Stimulated activated naive CD4-positive, alpha-beta T cell (primary cell): ENCODE results near the gene CNTN2.

ENCODE experiments used
- DNase-seq, 6 experiments: peaks; one replicate each; lab custom pipeline; 2025; lab: John Stamatoyannopoulos, UW

The CNTN2 gene

DNA sequence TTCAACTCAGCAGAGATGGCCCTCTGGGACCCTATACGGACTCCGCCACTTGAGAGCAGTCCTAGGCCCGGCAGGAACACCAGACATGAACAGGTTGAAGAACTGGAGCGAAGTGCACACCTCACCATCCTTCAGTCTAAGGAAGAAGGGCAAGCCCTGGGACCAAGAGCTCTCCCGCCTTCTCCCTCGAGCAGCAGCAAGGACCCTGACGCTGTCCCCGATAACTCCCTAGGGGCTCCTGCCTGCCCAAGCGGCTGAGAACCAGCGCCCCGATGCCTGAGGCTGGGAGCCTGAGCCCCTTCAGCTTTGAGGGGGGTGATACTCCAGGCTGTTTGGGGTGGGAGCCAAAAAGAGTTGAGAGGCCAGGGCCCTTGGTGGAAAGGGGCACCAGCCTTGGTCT lies 31.1 kb downstream of the CNTN2 start:
- no peak for DNase-seq

DNA sequence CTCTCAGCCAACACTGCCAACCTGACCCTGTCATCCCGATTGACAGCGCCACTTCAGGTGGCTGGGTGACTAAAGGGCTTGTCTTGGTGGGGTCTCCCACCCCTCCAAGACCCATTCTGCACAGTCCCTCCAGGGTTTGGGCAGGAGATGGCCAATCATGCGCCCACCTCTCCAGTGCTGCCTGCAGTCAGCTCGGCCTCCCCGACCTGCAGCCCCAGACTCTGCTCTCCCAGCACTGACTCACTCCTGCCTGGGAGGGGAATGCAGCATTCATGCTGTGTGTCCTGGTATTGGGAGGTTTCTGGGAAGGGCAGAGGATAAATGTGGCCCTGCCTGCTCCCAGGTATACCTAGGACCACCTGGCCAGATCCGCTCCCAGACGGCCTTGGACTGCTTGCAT lies 31.5 kb downstream of the CNTN2 start:
- DNase-seq = no peak

DNA sequence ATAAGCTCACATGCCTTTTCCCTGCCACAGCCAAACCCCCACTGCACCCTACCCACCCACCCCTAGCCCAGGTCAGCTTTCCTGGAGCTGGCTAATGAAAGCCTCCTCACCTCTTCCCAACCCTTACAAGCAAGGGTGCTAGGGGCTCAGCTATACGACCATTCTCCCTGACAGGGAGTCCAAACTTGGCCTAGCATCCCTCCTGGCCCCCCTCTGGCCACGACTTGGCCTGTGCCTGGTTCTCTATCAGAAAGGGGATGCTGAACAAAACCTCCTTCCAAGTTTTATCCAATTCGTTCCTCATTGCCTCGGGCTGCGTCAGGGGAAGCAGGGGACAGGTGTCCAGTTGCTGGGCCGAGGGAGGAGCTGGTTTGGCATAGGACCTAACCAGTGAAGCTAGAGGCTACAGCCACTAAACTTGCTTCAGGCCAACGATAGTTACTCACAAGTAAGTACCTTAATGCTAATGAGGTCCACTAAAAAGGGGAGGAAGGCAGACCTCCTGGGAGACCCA lies 32.7 kb downstream of the CNTN2 start:
- DNase-seq = no peak

DNA sequence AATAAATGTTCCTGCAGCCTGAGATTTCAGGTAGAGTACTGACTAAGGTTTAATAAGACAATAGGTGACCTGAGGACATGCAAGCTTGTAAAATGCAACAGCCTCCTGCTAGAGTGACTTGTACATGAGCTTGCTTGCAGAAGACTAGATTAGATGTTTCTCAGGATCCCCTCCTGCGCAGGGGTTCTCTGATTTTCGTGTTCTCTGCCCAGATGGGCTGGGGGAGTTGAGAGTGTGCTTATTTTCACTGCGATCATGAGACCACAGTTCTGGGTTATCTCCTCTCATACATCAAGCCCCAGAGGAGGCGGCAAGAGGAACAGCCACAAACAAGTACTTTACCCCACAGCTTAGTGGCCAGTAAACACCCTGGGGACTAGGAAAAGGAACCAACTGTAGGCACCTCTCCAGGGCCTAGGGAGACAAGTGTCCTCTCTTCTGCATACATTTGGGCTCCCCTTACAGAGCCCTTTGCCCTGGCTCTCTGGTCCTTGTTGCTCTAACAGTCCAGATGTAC lies 33.3 kb downstream of the CNTN2 start:
- DNase-seq = no peak

DNA sequence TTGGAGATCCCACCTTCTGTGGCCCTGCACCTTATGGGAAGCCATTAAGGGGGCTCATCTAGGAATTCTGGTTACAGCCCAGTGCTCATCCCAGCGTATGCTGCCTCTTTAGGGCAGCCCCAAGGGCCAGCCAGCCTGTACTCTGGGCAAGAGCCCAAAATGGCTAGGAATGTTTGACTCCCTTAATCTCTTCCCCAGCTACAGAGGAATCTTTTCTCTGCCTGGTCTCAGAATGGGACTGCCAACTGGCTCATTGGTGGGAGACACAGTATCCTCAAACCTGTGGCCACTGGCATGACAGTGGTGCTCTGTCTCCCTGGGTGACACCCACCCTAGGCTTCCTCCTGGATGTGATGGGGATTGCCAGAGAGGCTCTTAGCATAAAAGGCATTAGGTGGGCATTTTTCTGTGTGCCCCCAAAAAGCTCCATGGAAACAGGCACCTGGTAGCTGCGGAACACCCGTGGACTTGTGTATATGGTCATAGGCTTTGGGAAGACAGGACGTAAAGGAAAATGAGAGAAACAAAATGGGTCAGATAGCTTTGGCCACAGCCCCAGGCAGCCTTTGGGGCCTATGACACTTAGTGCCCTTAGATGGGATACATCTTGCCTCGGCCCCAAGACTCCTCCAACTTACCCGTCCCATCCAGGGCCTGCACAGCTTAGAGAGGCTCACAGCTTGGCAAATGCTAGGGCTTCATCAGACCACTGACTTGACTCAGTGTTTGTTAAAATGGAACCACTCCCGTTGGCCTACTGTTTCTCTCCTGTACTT lies 34.3 kb downstream of the CNTN2 start:
- no peak for DNase-seq

DNA sequence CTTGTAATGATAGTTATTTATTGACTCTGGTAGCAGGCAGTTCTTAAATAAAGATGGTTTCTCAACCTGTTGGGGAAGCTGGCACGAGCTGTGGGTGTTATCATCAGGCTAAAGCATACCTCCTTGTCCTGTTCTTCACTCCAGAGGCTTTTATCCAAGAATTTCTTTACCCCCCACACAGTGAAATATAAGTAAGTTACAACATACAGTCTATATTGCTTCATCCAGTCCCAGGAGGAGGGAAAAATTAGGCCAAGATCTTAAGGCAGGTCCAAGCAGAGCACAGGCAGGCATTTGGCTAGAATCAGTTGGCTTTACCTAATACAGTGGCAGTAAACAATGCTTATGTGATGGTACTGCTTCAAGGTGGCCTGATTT lies 34.9 kb downstream of the CNTN2 start:
- no peak for DNase-seq

DNA sequence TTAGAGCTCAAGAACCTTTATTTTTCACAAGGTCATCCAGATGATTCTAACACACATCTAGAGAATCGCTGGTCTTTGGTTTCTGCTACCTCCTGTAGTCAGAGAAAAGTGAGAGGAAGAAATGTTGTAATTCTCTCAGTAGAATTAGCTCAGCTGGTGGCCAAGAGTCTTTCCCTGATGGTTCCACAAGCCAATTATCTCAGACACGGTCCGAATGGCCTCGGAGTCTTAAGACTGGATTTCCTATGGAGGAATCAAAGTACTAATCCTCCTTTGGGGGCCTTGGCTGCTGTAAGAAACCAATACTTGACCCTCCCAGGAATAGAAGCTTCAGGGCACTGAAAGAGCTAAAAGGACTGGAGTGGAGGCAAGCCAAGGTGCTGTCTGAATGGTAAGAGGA lies 39.4 kb downstream of the CNTN2 start:
- DNase-seq = no peak

DNA sequence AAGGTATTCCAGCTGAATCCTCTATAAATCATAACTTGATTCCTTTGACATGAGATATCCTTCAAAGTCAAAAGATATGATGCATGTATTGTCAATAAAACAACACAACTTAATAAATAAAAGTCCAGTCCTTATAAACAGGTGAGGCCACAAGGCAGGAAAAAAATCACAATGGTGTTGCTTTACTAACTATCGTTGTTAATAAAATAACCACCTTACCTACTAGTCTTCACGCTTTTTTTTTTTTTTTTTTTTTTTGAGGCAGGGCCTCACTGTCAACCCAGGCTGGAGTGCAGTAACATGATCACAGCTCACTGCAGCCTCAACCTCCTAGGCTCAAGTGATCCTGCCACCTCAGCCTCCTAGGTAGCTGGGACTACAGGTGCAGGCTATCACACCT lies 41.3 kb downstream of the CNTN2 start, which contains the start of gene TMEM81:
Gene TMEM81 (minus strand): TSS at position 101 of the 400 bp plus-strand sequence. CDS start 140 bp downstream, outside the sequence.
- no peak for DNase-seq

DNA sequence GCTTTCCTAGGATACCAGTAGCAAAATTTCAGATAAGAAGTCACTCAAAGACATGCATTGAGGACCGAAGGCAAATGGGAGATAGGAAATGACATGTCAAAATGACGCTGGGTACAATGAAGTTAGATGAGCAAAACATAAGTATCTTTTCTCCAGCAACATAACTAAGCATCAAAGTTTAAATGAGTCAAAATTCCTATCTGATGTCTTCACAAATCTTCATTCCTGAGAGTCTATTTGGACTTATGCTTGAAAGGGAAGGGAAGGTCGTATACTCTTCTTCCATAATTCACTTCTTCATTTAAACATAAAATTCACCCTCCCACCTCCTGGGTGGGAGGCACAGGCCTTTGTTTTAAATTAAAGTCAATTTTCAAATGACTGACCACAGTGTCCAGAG lies 45.3 kb downstream of the CNTN2 start:
- DNase-seq = no peak

DNA sequence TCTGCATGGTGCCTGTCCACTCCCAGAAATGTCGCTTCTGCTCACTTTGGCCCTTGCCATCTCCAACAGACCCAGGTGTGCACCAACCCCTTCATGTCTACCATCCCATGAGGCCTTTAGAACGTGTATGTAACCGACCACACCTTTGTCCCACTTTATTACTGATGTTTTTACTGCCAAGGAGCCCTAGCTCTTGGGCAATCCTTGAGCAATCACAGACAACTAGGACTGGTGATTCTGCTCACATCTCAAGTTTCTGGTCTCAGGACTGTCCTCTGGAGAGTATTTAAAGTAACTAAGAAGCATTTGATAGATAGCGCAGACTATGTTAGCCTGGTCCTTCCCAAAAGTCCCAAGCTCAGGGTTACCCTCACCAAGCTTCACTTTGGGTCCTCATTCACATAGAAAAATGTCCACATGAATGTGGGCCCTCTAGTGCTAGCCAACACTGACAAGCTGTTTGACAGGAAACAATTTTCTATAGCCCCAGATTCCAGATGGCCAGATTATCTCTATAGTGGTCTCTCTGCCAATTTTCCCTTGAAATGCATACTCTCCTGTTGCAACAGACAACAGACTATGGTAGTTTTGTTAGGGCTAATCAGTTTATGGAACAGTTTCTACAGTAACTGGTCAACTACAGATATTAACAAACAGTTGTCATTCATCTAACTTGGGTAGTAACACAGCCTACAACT lies 48.2 kb downstream of the CNTN2 start:
- DNase-seq = no peak

DNA sequence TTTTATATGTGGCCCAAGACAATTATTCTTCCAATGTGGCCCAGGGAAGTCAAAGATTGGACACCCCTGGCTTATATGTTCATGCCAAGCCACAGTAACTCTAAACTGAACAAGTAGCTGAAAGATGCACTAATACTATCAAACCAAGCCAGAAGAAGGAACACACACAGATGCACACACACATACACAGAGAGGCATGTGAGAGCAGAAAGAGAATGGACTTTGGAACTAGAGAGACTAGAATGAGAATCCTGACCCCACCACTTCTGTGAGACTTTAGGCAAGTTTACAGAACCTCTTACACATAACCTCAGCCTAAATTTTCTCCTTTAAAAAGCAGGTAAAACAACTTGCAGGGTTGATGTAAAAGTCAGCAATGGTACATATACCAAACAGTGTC lies 52.4 kb downstream of the CNTN2 start:
- no peak for DNase-seq

DNA sequence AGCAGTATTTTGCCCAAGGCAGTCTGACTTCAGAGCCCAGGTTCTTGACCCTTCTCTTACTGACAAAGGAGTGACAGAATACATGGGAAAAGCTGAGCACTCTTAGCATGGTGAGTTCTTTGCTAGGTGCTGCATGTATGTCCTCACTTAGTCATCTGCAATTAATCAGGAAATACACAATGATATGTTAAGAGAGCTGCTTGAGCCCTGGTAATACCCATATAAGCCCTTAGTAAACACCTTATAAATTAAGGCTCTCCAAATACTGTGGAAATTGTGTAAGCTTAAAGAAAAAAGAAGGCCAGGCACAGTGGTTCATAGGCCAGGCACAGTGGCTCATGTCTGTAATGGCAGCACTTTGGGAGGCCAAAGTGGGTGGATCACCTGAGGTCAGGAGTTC lies 55.2 kb downstream of the CNTN2 start:
- no peak for DNase-seq

DNA sequence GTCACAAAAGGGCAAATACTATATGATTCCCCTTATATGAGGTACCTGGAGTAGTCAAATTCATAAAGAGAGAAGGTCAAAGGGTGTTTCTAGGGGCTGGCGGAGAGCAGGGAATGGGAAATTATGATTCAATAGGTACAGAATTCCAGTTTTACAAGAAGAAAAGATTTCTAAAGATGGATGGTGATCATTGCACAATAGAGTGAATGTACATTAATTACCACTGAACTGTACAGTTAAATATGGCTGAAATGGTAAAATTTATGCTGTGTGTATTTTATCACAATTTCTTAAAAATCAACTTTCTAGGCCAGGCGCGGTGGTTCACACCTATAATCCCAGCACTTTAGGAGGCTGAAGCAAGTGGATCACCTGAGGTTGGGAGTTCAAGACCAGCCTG lies 59.4 kb downstream of the CNTN2 start:
- DNase-seq = no peak

DNA sequence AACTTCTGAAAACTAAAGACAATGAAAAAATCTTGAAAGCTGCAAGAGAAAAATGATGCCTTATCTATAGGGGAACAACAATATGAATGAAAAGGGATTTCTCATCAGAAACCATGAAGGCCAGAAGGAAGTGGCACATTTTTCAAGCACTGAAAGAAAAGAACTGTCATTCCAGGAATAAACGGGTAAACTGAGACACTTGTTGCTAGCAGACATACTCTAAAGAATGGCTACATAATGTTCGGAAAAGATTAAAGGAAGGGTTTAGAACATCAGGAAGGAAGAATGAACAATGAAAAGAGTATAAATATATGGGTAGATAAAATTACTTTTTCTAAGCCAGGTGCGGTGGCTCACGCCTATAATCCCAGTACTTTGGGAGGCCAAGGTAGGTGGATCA lies 64.3 kb downstream of the CNTN2 start:
- no peak for DNase-seq

DNA sequence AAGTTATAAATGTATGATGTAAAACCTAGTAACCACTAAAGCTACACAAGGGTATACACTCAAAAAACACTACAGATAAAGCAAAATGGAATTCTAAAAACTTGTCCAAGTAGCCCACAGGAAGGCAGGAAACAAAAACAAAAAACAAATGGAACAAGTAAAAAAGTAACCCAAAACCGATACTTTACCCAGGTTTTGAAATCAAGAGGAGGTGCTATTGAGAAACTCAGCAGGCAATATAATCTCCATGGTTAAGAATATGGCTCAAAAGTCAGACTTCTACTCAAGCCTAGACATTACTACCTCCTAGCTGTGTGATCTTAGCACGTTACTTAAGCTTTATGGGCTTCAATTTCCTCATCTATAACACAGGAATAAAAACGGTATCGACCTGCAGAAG lies 65.5 kb downstream of the CNTN2 start:
- DNase-seq = no peak

DNA sequence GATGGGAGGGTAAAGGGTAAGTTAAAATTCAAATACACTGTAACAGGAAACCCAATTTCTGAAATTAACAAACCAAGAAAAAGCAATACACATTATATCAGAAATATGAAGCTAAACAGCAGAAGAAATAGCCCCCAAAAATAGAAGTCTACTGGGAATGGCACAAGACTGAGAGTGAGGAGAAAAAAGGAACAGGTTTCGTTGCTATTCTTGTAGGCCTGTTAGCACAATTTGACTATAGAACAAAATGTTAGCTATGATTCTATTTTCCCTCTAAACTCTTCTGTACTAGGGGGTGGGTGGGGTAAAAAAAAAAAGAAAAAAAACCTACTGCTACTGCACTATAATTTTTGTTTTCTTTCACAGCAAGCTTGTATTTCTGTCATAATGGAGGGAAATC lies 66.3 kb downstream of the CNTN2 start:
- no peak for DNase-seq

DNA sequence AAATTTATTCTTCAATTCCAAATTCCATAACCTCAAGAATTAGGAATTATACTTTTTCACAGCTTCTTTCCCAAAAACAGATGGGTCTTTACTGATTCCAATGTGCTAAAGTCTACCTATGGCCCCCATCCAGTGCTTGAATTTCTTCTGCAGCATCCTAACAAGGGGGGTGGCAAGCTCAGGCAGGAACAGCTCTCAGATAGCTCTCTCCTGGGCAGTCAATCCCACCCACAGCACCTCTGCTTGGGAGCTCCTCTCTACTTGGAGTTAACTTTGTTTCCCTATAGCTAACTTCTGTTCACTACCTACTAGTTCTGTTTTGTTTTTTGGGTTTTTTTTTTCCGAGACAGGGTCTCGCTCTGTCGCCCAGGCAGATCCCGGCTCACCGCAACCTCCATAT lies 66.7 kb downstream of the CNTN2 start:
- no peak for DNase-seq

DNA sequence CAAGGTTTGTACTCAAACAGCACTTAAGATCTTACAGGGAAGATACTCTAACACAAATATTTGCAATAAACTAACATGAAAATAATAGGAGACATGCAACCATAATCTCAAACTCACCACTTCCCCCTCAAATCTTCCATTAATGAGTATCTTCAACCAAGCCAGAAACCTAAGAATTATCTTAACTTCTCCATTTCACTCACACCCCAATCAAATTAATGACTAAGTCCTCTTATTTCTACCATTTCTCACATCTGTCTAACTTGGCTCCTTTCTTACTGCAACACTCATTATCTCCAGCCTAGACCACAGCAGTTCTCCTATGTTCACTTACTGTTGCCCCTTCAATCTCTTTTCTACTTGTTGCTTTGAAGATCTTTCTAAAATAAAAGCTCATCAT lies 68.3 kb downstream of the CNTN2 start:
- DNase-seq = no peak

DNA sequence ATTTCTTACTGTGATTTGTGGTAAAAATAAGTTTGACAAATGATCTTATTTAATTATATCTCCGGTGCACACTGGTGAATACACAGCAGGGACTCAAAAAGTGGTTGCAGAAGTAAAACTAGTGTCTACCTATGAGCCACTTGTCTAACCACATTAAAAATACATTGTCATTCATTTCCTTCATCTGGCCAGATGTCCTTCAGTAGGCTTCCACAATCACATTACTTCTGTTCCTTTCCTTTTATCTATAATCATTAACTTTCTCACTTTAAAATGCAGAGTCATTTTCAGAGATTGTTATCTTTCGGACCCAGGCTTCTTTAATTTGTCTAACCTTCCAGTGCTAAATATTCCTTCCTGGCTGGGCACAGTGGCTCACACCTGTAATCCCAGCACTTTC lies 75.7 kb downstream of the CNTN2 start:
- DNase-seq = no peak

DNA sequence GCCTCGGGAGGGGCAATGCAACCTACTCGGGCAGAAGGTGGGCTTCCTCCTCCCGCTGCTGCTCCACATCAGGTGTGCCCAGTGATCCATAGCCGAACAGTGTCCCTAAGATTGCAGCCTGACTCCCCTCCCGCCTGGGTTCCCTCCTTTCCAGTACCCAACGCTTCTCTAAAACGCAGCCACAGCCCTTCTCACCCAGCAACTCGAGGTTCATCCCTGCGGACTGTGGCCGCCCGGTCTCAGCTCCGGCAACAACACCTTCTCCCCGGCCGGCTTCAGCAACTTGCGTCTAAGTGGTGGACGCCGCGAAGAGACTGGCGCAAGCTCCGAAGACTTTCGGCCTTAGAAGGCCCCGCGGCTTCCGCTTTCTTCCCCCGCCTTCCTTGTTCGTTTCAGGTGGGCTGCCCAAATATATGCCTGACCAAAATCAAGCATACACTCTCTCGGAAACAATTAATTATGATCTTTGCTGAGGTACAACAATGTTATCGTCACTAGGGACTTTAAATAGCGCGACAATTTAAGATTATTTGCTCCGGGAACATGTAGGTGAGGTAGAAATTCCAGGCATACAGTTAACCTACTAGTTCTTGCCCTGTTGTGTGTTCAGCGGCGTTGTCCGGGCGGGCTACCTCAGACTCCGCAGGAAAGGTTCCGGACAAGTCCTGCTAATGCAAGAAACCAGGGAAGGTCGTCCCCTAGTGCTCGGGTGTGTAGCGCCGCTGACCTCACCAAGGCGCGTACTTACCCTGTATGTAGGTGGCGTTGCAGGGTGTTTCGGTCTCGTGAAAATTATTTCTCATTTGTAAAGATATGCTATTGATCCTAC lies 78.9 kb downstream of the CNTN2 start, which contains the start of gene RBBP5:
Gene RBBP5 (minus strand): TSS at position 319 of the 829 bp plus-strand sequence. CDS start 105 bp downstream, at position 214.
- DNase-seq = peak; percentile 89 to 99 (median 93)

DNA sequence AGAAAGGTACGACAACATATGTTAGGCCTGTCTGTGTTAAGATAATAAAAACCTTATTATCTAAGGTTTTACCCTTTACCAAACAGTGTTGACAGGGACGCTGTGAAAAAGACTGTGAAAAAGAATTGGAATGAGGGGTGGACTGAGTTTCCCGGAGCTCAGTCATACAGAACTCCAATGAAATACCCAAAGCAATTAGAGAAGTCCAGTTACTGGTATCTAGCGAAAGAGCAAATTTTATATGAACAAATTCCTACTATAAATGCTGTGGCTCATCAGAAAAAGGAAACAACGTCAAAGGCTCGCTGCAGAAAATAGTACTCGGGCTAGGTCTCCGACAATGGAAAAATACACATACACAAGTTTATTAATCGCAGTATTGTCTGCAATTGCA lies 79.5 kb downstream of the CNTN2 start:
- no peak for DNase-seq

DNA sequence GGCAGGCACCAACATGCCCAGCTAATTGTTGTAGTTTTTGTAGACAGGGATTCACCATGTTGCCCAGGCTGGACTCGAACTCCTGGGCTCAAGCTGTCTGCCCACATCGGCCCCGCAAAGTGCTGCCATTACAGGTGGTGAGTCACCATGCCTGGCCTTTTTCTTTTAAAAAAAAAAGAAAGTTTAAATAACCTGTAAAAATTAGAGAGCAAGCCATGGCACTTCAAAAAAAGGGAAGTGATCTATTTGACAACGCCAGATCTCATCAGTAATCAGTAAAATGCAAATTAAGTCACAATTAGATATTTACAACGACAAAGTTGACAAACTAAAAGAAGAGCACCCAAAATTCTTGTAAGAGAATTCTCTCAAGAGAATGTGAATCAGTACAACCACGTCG lies 81.7 kb downstream of the CNTN2 start:
- DNase-seq = no peak
